NCI-H1092 (cell line): ENCODE data around the gene SRR.

Source experiments
- DNase-seq: peaks from one replicate; lab custom pipeline; 2025; lab: John Stamatoyannopoulos, UW

The SRR gene

DNA sequence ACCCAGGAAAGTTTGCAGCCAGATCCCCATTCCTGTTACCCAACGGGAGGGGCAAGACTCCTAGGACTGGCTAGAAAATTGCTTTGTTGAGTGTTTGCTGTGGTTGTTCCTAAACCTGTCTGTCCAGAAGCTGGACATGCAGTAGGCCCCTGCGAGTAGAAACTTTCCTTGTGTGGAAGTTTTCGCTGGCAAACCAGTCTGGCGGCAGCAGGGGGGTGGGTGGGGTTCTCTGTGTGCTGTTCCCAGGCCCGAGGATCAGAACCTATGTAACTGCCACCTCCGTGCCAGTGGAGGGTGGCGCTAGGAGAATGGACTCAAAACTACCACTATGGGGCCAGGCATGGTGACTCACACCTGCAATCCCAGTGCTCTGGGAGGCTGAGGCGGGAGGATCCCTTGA, 42.7 kb downstream of the SRR start:
- no peak for DNase-seq

- peak; percentile 30 for DNase-seq
These were observed 44.3 kb downstream of the SRR start for GRCh38 chr17:2347805-2348685.

DNA sequence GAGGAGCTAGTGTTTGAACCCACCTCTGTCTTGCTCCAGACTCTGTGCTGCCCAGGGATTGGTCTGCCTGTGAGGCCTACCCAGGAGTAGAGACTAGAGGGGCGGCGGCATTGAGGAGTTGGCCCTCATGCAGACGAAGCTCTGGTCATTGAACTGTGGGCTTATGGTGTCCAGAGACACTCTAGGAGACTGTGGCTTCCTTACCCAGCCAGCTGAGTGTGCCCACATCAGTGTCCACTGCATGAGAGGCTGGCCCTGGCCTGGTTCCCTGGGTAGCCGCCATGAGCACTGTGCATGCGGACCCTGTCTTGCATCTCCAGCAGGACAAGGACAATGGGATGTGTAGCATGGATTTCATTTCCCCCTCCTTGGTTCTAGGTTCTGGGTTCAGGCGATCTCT, 47.5 kb downstream of the SRR start:
- no peak for DNase-seq

DNA sequence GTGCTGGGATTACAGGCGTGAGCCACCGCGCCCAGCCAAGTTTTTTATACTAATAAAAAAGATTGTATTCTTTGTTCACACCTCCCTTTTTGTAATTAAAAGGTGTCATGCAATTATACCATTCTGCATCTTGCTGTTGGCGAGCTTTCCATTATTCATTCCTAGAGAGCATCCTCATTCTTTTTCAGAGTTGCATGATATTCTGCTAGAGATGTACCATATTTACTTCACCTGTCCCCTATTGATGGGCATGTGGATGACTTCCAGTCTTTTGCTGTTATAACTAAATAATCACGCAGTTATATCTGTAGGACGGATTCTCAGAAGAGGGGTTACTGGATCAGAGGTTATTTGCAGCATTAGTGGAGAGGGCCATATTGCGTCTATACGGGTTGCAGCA, 50.6 kb downstream of the SRR start:
- no peak for DNase-seq

DNA sequence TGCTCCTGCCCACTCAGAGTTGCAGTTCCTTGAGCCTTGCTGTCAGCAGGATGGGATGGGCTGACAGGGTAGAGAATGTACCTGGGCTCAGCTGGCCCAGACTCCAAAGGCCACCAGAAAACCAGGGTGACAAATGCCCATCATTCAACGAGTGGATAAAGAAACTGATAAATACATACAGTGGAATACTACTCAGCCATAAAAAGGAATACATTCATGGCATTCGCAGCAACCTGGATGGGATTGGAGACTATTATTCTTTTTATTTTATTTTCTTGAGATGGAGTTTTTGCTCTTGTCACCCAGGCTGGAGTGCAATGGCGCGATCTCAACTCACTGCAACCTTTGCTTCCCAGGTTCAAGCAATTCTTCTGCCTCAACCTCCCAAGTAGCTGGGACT, 53.5 kb downstream of the SRR start:
- no peak for DNase-seq

- no peak for DNase-seq
These were observed 54.2 kb downstream of the SRR start for GRCh38 chr17:2357931-2358434.

- DNase-seq = no peak
These were observed 57.4 kb downstream of the SRR start for GRCh38 chr17:2361010-2361760.

- no peak for DNase-seq
These were observed 58.3 kb downstream of the SRR start for GRCh38 chr17:2362016-2362415.

- no peak for DNase-seq
These were observed 58.7 kb downstream of the SRR start for GRCh38 chr17:2362416-2362815.

DNA sequence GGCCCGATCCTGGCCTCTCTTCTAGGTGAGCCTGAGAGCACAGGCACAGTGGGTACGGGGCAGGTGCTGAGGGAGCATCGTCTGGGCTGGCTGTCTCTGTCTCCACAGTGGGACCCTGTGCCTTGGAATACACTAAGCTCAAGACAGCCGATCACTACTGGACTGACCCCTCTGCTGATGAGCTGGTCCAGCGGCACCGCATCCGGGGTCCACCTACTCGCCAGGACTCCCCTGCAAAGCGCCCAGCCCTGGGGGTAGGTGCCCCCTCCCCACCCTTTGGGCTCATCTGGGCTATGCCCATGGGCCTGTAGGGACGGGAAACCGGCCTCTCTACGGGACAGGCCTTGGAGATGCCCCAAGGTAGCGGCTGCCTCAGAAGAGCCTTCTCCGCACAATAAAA, 59.1 kb downstream of the SRR start:
- no peak for DNase-seq

- no peak for DNase-seq
These were observed 59.6 kb downstream of the SRR start for GRCh38 chr17:2363318-2363717.

GRCh38 chr17:2363851-2364762, 60.4 kb downstream of the SRR start:
- no peak for DNase-seq

DNA sequence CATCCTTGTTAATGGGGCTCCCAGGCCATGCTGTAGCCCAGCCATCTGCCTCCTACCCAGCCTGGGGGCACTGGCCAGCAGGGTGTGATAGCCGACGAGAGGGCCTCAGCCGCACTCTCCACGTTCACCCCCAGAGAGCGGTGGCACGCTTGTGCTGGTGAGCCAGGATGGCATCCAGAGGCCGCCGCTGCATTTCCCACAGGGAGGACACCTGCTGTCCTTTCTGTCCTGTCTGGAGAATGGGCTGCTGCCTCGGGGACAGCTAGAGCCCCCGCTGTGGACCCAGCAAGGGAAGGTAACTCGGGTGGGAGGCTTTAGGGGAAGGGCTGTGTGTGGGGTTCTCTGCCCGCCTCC, 61.0 kb downstream of the SRR start:
- DNase-seq = no peak

GRCh38 chr17:2365132-2365531, 61.4 kb downstream of the SRR start:
- no peak for DNase-seq

- DNase-seq = no peak
These were observed 63.2 kb downstream of the SRR start for GRCh38 chr17:2366747-2367494.

DNA sequence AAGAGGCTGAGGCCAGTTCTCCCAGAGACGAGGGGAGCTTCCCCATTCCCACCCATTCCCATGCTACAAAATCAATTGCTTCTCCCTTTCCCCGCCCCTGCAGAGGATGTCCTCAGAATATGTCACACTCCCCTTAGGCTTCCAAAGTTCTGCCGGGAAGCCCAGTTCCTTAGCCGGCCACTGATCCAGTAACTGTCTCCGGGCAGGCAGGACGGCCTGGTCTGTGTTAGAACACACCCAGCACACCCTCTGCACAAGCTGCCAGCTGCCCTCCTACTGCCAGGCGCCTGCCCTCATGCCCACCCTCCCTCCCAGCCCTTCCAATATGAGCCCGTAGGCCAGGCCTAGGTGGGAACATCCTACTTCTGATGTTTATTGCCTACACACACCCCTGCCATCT, 64.6 kb downstream of the SRR start:
- DNase-seq = no peak

GRCh38 chr17:2369039-2369438, 65.3 kb downstream of the SRR start:
- DNase-seq = no peak

DNA sequence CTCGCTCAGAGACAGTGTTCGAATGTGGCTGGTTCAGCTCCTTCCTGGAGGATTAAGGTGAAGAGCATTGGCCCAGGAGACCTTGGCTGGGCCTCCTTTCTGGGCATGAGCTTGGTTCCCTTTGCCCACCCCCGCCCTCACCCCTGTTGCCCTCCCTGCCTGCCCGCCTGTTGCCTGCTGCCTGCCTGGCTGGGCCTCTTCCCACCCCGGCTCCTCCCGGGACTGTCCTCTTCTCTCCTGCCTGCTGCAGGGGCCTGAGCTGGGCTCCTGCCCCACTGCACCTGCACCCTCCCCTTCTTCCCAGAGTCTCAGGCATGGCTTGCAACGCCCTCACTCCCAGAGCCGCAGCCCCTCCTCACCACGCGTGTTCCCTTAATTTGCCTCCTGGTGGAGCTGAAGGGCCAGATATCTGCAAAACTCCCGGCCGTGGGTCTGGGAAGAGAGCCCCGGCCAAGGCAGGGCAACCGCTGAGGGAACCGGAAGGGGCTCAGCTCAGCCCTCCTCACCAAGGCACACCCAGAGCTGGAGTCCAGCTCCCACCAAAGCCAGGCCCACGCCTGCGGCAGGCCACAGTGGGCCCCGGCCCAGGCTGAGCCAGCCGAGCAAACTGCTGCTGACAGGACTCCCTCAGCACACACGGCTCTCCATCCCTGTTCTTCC, 65.9 kb downstream of the SRR start:
- no peak for DNase-seq

DNA sequence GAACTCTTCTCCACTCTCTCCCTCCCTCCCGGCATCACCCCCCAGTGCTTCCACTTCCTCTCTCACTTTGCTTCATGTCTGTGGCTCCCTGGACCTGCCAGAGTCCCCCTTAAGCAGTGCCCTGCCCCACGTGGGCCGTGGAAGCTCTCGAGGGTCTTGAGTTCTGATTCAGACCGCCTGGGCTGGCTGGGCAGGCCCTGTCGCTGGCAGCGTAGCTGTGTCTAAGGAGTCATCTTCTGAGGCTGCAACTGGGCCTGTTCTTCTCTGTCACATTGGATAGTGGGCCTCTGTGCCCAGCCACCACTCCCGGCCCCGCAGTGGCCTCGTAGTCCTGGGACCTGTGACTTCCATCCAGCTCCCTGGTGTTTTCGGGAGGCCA, 66.5 kb downstream of the SRR start:
- DNase-seq = no peak

- DNase-seq = no peak
These were observed 67.7 kb downstream of the SRR start for GRCh38 chr17:2371183-2372130.
